ENCODE results near the gene RBMS3.
"Not testable (repeated sequence)": the region's sequence is repeated elsewhere in the genome, so short reads cannot be mapped to it uniquely, and the experiment has no call there.

The RBMS3 gene

GRCh38 chr3:29635888-29636287 lies 355.0 kb downstream of the RBMS3 start:
- DNase-seq = no peak

GRCh38 chr3:29637068-29637467 lies 356.2 kb downstream of the RBMS3 start:
- no peak for DNase-seq

- DNase-seq = no peak
Observed at GRCh38 chr3:29639578-29640290, 358.9 kb downstream of the RBMS3 start.

GRCh38 chr3:29642393-29643033 lies 361.6 kb downstream of the RBMS3 start:
- DNase-seq = no peak

GRCh38 chr3:29643034-29643425 lies 362.2 kb downstream of the RBMS3 start:
- DNase-seq = no peak

GRCh38 chr3:29644261-29644660 lies 363.4 kb downstream of the RBMS3 start:
- no peak for DNase-seq

GRCh38 chr3:29644956-29645636 lies 364.2 kb downstream of the RBMS3 start:
- DNase-seq = no peak

GRCh38 chr3:29646043-29646442 lies 365.2 kb downstream of the RBMS3 start:
- no peak for DNase-seq

GRCh38 chr3:29649815-29650547 lies 369.1 kb downstream of the RBMS3 start:
- peak in 1 of 14 donors; percentile 7 for DNase-seq

- no peak for DNase-seq
Observed at GRCh38 chr3:29653680-29654079, 372.8 kb downstream of the RBMS3 start.

GRCh38 chr3:29655015-29655747 lies 374.3 kb downstream of the RBMS3 start:
- DNase-seq = no peak

- DNase-seq = no peak
Observed at GRCh38 chr3:29665688-29666087, 384.8 kb downstream of the RBMS3 start.

- no peak for DNase-seq
Observed at GRCh38 chr3:29668233-29668632, 387.4 kb downstream of the RBMS3 start.

GRCh38 chr3:29668728-29669127 lies 387.9 kb downstream of the RBMS3 start:
- no peak for DNase-seq

- DNase-seq = not testable (repeated sequence)
Observed at GRCh38 chr3:29670476-29670875, 389.6 kb downstream of the RBMS3 start.

GRCh38 chr3:29677421-29677820 lies 396.6 kb downstream of the RBMS3 start:
- DNase-seq = no peak

GRCh38 chr3:29679944-29680343 lies 399.1 kb downstream of the RBMS3 start:
- DNase-seq = no peak

GRCh38 chr3:29683018-29683993 lies 402.4 kb downstream of the RBMS3 start:
- no peak for DNase-seq

GRCh38 chr3:29686889-29687592 lies 406.2 kb downstream of the RBMS3 start:
- DNase-seq = no peak

- DNase-seq = no peak
Observed at GRCh38 chr3:29690686-29691353, 409.9 kb downstream of the RBMS3 start.

Data from C1 segment of cervical spinal cord (tissue), 14 donors.